ENCODE results near the gene MGAT3. TPM values are rescaled to one million over a fixed set of nuclear protein-coding genes. Genes with fewer than 3 reads are reported as not detected.

The MGAT3 gene
- total and polyA plus RNA-seq, 5 donors: 7.3 to 11.6 (median 9.2) TPM

DNA sequence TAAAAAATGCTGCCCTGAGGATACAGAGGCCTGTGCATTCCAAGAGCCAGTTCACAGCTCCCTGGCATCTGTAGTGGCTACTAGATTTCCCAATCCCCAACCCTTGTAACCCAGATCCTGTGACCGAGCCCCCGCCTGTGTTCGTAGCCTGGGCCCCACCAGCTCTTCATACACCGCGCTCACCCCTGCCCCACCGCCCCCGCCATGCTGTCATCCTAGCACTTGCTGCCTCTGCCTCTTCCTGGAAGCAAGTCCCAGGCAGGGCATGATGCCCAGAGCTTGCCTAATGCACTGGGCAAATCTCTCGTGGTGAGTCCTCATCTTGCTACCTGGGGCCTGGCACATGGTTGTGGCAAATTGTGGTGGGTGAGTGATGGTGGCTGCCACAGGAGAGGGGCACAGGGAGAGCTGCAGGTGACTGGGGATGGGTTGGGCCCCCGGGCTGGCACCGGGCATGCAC lies 7.1 kb downstream of the MGAT3 start:
- intact Hi-C loops (cut with DNase I): no loop called here
- H3K4me3 ChIP-seq (ENCODE audit: low read length): no peak overlapping the region
- peaks cover 15% of the 10 kb centered on the region for H3K4me1 ChIP-seq (ENCODE audit: control insufficient read depth, insufficient read depth, low read length)
- WGBS: 66% methylated on average over 10 of the region's 10 CpGs
- H3K9me3 ChIP-seq (ENCODE audit: control insufficient read depth, low read length): no peaks in the 10 kb centered on the region
- DNase-seq (peak in 2 of 3 donors; percentile 70 to 74), ATAC-seq (peak; percentile 33 to 51)
- H3K27ac ChIP-seq (ENCODE audit: low read length): peak overlapping the region; percentile 94
- no peaks in the 10 kb centered on the region for H3K27me3 ChIP-seq (ENCODE audit: control insufficient read depth, insufficient read depth)

DNA sequence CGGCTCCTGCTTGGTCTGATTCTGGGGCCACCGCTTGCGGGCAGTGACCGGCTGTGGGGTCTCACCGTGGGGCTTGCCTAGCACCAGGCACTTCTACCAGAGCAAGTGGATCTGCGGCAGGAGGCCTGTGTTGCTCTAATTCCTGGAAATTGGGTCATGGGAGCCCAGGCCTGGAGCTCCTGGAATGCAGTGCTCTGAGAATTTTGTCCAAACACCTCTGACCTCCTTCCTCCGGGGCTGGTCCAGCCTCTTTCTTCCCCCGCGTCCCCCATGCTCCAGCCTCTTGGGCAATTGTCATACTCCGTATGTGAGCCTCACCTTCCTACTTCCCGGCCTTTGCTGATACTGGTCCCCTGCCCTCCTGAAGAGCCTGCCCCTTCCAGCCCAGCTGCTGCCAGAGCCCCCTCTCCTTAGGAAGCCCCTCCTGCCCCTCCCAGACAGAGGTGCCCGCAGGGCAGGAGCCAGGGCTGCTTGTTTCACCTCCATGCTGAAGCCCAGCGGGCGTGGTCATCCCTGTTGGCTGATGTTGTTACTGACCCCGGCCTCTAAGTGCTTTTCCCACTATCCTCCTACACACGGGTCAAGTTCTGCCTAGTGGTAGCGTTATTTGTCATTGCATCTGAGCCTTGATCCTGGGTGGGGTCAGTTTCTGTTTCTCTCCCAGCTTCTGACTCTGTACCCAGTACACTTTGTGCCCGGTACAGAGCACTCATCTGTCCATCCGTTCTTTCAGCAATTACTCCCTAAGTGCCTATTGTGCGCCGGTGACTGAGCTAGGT lies 9.6 kb downstream of the MGAT3 start:
- peak in 1 of 2 donors; percentile 5 for ATAC-seq
- Histone ChIP-seq H3K4me3 (ENCODE audit: low read length) (no peak overlapping the region), H3K4me1 (ENCODE audit: control insufficient read depth, insufficient read depth, low read length) (peaks cover 20% of the 10 kb centered on the region), H3K27me3 (ENCODE audit: control insufficient read depth, insufficient read depth) (no peaks in the 10 kb centered on the region), H3K9me3 (ENCODE audit: control insufficient read depth, low read length) (no peaks in the 10 kb centered on the region), H3K27ac (ENCODE audit: low read length) (peak overlapping the region; percentile 73)
- WGBS: 71% methylated on average over 21 of the region's 21 CpGs
- intact Hi-C loops (cut with DNase I): no loop called here
- peak in 1 of 3 donors; percentile 51 for DNase-seq

- Histone ChIP-seq H3K4me3 (ENCODE audit: low read length) (no peak overlapping the region), H3K4me1 (ENCODE audit: control insufficient read depth, insufficient read depth, low read length) (peaks cover 27% of the 10 kb centered on the region), H3K9me3 (ENCODE audit: control insufficient read depth, low read length) (no peaks in the 10 kb centered on the region), H3K27ac (ENCODE audit: low read length) (no peak overlapping the region), H3K27me3 (ENCODE audit: control insufficient read depth, insufficient read depth) (no peaks in the 10 kb centered on the region)
- ATAC-seq (no peak), DNase-seq (no peak)
- WGBS: 88% methylated on average over 17 of the region's 17 CpGs
- intact Hi-C loops (cut with DNase I): no loop called here
Measured at GRCh38 chr22:39467390-39467895, 10.6 kb downstream of the MGAT3 start.

DNA sequence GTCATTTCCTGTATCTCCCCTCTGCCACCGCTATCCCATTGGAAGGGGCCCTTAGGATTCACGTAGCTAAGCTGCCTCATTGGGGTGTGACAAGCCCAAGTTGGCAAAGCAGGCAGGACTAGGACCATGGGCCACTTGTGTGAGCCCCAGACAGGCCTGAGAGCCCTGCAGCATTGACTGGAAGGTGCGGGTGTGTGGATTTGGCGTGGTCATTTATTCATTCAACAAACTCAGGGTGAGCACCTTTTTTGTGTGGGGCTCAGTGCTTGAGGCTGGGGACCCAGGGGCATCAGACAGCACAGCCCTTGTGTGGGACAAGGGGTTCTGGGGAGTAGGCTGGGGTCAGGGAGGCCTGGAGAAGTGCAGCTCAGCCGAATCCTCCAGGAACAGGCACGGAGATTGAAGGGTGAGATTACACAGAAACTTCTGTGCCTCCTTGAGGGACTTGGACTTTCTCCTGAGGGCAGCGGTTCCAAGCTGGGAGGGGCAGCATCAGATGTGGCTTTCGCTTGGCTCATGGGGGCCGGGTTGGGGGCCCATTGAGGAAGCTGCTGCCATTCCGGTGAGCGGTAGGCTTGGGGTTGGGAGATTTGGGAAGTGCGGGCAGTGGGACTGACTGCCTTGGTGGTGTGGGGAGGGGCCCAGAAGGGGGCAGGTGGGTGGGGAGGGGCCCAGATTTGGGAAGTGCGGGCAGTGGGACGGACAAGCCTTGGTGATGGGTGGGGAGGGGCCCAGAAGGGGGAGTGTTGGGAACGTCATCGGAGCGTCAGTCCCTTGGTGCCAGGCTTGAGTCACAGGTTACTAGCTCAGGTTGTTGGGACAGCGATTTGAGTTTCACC lies 11.9 kb downstream of the MGAT3 start:
- intact Hi-C loops (cut with DNase I): no loop called here
- DNase-seq (peak in 1 of 3 donors; percentile 40), ATAC-seq (no peak)
- WGBS: 84% methylated on average over 18 of the region's 18 CpGs
- Histone ChIP-seq H3K9me3 (ENCODE audit: control insufficient read depth, low read length) (no peaks in the 10 kb centered on the region), H3K27ac (ENCODE audit: low read length) (no peak overlapping the region), H3K4me3 (ENCODE audit: low read length) (no peak overlapping the region), H3K27me3 (ENCODE audit: control insufficient read depth, insufficient read depth) (no peaks in the 10 kb centered on the region), H3K4me1 (ENCODE audit: control insufficient read depth, insufficient read depth, low read length) (peaks cover 19% of the 10 kb centered on the region)

- H3K4me1 ChIP-seq (ENCODE audit: control insufficient read depth, insufficient read depth, low read length): peaks cover 19% of the 10 kb centered on the region
- no peak for ATAC-seq
- no peak overlapping the region for H3K27ac ChIP-seq (ENCODE audit: low read length)
- no peaks in the 10 kb centered on the region for H3K27me3 ChIP-seq (ENCODE audit: control insufficient read depth, insufficient read depth)
- no peak overlapping the region for H3K4me3 ChIP-seq (ENCODE audit: low read length)
- 85% methylated on average over 6 of the region's 6 CpGs for WGBS
- peak in 1 of 3 donors; percentile 56 for DNase-seq
- no peaks in the 10 kb centered on the region for H3K9me3 ChIP-seq (ENCODE audit: control insufficient read depth, low read length)
- intact Hi-C loops (cut with DNase I): no loop called here
Measured at GRCh38 chr22:39469326-39469680, 12.5 kb downstream of the MGAT3 start.

DNA sequence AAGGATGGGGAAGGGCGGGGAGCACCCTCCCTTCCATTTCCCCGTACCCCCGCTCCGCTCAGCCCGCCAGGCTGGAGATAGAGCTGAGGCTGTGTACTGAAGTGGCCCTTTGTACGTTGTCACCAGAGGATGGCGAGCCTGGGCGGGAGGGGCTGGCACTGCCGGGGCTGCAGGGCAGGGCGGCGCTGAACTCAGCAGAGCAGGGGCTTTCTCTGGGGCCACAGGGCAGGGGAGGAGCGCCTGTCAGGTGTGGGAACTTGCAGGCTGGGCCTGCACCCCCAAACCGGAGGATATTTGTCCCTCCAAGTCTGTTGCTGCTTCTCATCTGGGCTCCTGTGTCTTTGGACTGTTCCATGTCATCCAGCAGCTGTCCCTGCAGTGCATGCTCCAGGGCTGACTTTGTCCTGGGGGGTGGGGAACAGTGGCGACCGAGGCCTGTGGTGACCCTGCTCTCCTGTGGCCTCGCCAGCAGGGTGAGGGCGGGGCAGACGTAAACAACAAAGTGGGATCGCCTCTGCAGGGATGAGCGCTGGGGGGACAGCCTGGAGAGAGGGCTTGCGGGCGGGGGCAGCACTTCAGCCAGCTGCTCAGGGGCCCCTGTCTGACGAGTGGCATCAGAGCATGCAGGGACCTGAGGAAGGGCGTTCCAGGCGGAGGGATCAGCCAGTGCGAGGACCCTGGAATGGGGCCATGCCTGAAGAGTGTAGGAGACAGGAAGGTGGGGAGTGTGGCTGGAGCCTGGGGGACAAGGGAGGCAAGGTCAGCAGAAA lies 13.1 kb downstream of the MGAT3 start:
- intact Hi-C loops (cut with DNase I): no loop called here
- DNase-seq: no peak
- no peaks in the 10 kb centered on the region for H3K9me3 ChIP-seq (ENCODE audit: control insufficient read depth, low read length)
- peaks cover 19% of the 10 kb centered on the region for H3K4me1 ChIP-seq (ENCODE audit: control insufficient read depth, insufficient read depth, low read length)
- no peak overlapping the region for H3K4me3 ChIP-seq (ENCODE audit: low read length)
- no peaks in the 10 kb centered on the region for H3K27me3 ChIP-seq (ENCODE audit: control insufficient read depth, insufficient read depth)
- ATAC-seq: no peak
- 70% methylated on average over 26 of the region's 26 CpGs for WGBS
- peak overlapping the region; percentile 19 for H3K27ac ChIP-seq (ENCODE audit: low read length)

DNA sequence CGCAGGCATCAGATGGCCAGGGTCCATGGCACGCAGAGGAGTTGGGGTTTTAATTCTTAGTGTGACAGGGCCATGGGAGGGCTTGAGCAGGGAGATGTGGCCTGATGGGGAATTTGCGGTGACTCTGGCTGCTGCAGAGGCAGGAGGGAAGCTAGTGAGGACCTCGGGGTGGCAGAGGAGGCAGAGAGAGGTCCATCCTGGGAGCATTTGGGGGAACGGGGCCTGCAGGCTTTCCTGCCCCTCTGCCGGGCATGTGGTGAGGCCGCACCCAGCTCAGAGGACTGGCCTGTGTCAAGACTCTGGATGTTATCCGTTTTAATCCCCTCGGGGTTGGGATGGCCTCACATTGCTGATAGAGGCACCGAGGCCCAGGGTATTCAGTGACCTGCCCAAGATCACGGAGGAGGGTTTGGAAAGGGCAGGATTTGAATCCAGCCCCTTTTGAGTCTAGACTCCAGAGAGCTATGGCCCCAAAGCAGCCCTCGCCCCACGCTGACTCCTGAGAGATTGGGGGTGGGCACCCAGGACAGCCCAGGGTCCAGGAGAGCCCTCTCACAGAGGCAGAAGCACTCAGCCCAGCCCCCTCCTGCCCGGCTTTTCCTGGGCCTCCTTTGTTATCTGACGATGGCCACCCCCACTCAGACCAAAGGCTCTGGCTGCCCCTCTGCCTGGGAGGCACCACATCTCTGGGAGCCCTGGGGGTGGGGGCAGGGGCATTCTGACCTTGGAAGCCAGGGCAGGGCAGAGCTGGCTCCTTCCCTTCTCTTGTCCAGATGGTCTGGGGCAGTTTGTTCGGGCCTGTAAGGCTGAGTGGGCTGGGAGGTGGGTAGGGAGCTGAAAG lies 13.9 kb downstream of the MGAT3 start:
- intact Hi-C loops (cut with DNase I): no loop called here
- Histone ChIP-seq H3K4me3 (ENCODE audit: low read length) (no peak overlapping the region), H3K9me3 (ENCODE audit: control insufficient read depth, low read length) (no peaks in the 10 kb centered on the region), H3K27ac (ENCODE audit: low read length) (peak overlapping the region; percentile 43), H3K4me1 (ENCODE audit: control insufficient read depth, insufficient read depth, low read length) (peaks cover 15% of the 10 kb centered on the region), H3K27me3 (ENCODE audit: control insufficient read depth, insufficient read depth) (no peaks in the 10 kb centered on the region)
- 63% methylated on average over 16 of the region's 16 CpGs for WGBS
- ATAC-seq (no peak), DNase-seq (peak in 1 of 3 donors; percentile 43)

- DNase-seq (peak in 1 of 3 donors; percentile 68), ATAC-seq (peak; percentile 33 to 60)
- H3K4me3 ChIP-seq (ENCODE audit: low read length): no peak overlapping the region
- intact Hi-C loops (cut with DNase I): no loop called here
- H3K27ac ChIP-seq (ENCODE audit: low read length): peak overlapping the region; percentile 76
- H3K9me3 ChIP-seq (ENCODE audit: control insufficient read depth, low read length): no peaks in the 10 kb centered on the region
- H3K4me1 ChIP-seq (ENCODE audit: control insufficient read depth, insufficient read depth, low read length): peaks cover 19% of the 10 kb centered on the region
- 37% methylated on average over 13 of the region's 13 CpGs for WGBS
- H3K27me3 ChIP-seq (ENCODE audit: control insufficient read depth, insufficient read depth): no peaks in the 10 kb centered on the region
Measured at GRCh38 chr22:39471381-39472141, 14.7 kb downstream of the MGAT3 start.

GRCh38 chr22:39472570-39473556 lies 16.1 kb downstream of the MGAT3 start:
- peaks cover 16% of the 10 kb centered on the region for H3K4me1 ChIP-seq (ENCODE audit: control insufficient read depth, insufficient read depth, low read length)
- H3K9me3 ChIP-seq (ENCODE audit: control insufficient read depth, low read length): no peaks in the 10 kb centered on the region
- H3K27me3 ChIP-seq (ENCODE audit: control insufficient read depth, insufficient read depth): no peaks in the 10 kb centered on the region
- H3K27ac ChIP-seq (ENCODE audit: low read length): peak overlapping the region; percentile 76
- DNase-seq (no peak), ATAC-seq (peak in 1 of 2 donors; percentile 61)
- intact Hi-C loops (cut with DNase I): no loop called here
- WGBS: 70% methylated on average over 19 of the region's 19 CpGs
- no peak overlapping the region for H3K4me3 ChIP-seq (ENCODE audit: low read length)
